Measurements from ENCODE around the gene IL37. TPM values are rescaled to one million over a fixed set of nuclear protein-coding genes. Genes with fewer than 3 reads are reported as not detected.
A peak's percentile ranks its signal among the peaks of the same experiment; 100 is the strongest.

IL37 gene
- total RNA-seq, 1 experiment from 2014 or later: 1.0 TPM

DNA sequence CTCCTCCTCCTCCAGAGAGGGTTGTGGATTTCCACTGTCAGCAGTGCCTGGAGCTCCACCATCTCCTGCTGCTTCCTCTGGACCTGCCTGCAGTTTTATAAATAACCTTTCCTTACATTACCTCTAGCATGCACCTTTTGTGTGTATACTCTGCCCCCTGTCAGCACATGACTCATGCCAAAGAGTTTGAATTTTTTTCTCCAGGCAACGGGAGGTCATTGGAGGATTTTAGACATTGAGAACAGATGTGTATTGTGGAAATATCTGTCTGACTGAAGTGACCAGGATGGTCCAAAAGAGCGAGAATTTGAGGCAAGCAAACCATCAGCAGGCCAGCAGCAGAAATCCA lies 31.7 kb downstream of the IL37 start:
- peaks cover 12% of the 10 kb centered on the region; the same call in 1 of the 2 replicates for H3F3A ChIP-seq (ENCODE audit: insufficient read depth, low read depth)
- peak in 1 of 2 experiments; percentile 48 for DNase-seq
- TF ChIP-seq EZH2 (IDR thresholded peaks at IDR 0.05; ENCODE audit: low read depth) (no peak), CTCF (conservative IDR thresholded peaks at IDR 0.05) (no peak)
- no peaks in the 10 kb centered on the region for H3K9me2 ChIP-seq (ENCODE audit: insufficient read depth)
- no peaks in the 10 kb centered on the region for H3K36me3 ChIP-seq (ENCODE audit: low read depth)
- no peak overlapping the region for H3K4me2 ChIP-seq
- ChIA-PET POLR2A (ENCODE audit: unreplicated experiment) (interaction anchor here (0.6 kb wide), 1 partner anchor 148 kb away, joined by 5 read pairs; no protein-coding TSS in a partner anchor), CTCF (interaction anchor here (0.5 to 2.7 kb wide), 6 partner anchors 16 to 292 kb away, joined by 3 to 50 read pairs (median 4); no protein-coding TSS in a partner anchor)
- no peaks in the 10 kb centered on the region for H4K20me1 ChIP-seq (ENCODE audit: insufficient read depth)
- BruUV-seq (replicated peaks): no TSS peak
- H3K4me3 ChIP-seq: no peak overlapping the region
- H3K4me1 ChIP-seq (replicated peaks; ENCODE audit: insufficient read depth): peaks cover 16% of the 10 kb centered on the region
- H3K9me3 ChIP-seq (ENCODE audit: insufficient read depth, low read depth): peaks cover 11% of the 10 kb centered on the region; the same call in 1 of the 2 replicates
- no peak overlapping the region for H3K27ac ChIP-seq
- H2AFZ ChIP-seq: no peak overlapping the region
- H3K27me3 ChIP-seq (ENCODE audit: insufficient read depth, low read depth): no peaks in the 10 kb centered on the region
- H3K79me2 ChIP-seq (ENCODE audit: low read depth): no peaks in the 10 kb centered on the region
- intact Hi-C loops (cut with micrococcal nuclease; ENCODE audit: unreplicated experiment): loop anchor here (5.0 kb wide), 2 partner anchors 135 to 340 kb away; no protein-coding TSS in a partner anchor

- H3F3A ChIP-seq (ENCODE audit: insufficient read depth, low read depth): no peaks in the 10 kb centered on the region
- ChIA-PET CTCF (no interaction called here), POLR2A (ENCODE audit: unreplicated experiment) (no interaction called here)
- H2AFZ ChIP-seq: no peak overlapping the region
- H3K4me3 ChIP-seq: no peak overlapping the region
- H3K36me3 ChIP-seq (ENCODE audit: low read depth): no peaks in the 10 kb centered on the region
- no peak overlapping the region for H3K4me2 ChIP-seq
- H4K20me1 ChIP-seq (ENCODE audit: insufficient read depth): no peaks in the 10 kb centered on the region
- H3K9me2 ChIP-seq (ENCODE audit: insufficient read depth): no peaks in the 10 kb centered on the region
- H3K9me3 ChIP-seq (ENCODE audit: insufficient read depth, low read depth): peaks cover 11% of the 10 kb centered on the region; the same call in 1 of the 2 replicates
- BruUV-seq (replicated peaks): no TSS peak
- peaks cover 11% of the 10 kb centered on the region for H3K4me1 ChIP-seq (replicated peaks; ENCODE audit: insufficient read depth)
- H3K27ac ChIP-seq: no peak overlapping the region
- no peak for TF ChIP-seq CTCF (conservative IDR thresholded peaks at IDR 0.05)
- TF ChIP-seq EZH2 (IDR thresholded peaks at IDR 0.05; ENCODE audit: low read depth): no peak
- peak in 1 of 2 experiments; percentile 0 for DNase-seq
- intact Hi-C loops (cut with micrococcal nuclease; ENCODE audit: unreplicated experiment): loop anchor here (5.0 kb wide), 2 partner anchors 132 to 343 kb away; no protein-coding TSS in a partner anchor
- no peaks in the 10 kb centered on the region for H3K27me3 ChIP-seq (ENCODE audit: insufficient read depth, low read depth)
- H3K79me2 ChIP-seq (ENCODE audit: low read depth): no peaks in the 10 kb centered on the region
These were observed 34.0 kb downstream of the IL37 start for GRCh38 chr2:112944971-112945370.

DNA sequence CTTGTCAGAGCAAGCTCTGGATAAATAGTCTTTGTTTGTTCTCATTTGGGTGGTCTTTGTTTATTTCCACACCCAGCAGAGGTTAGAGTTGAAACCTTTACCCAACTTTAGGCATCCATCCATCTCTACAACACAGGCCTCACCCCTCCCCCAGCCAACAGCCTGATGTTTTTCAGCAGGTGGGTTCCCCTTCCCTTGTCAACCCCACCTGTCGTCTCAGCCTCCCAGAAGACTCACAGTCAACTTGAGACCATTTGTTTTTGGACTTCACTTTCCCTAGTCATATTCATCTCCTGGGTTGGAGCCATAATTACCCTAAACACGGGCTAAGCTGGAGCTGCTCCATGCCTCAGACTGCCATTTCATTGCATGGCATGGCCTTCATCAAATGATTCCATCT lies 35.1 kb downstream of the IL37 start:
- Histone ChIP-seq H3K9me3 (ENCODE audit: insufficient read depth, low read depth) (peaks cover 11% of the 10 kb centered on the region; the same call in 1 of the 2 replicates), H3K36me3 (ENCODE audit: low read depth) (no peaks in the 10 kb centered on the region), H3K27ac (no peak overlapping the region), H3F3A (ENCODE audit: insufficient read depth, low read depth) (no peaks in the 10 kb centered on the region), H3K9me2 (ENCODE audit: insufficient read depth) (no peaks in the 10 kb centered on the region), H3K4me1 (replicated peaks; ENCODE audit: insufficient read depth) (peaks cover 11% of the 10 kb centered on the region), H3K4me2 (no peak overlapping the region), H2AFZ (no peak overlapping the region), H3K4me3 (no peak overlapping the region), H4K20me1 (ENCODE audit: insufficient read depth) (no peaks in the 10 kb centered on the region), H3K79me2 (ENCODE audit: low read depth) (no peaks in the 10 kb centered on the region), H3K27me3 (ENCODE audit: insufficient read depth, low read depth) (no peaks in the 10 kb centered on the region)
- DNase-seq: no peak
- BruUV-seq (replicated peaks): no TSS peak
- intact Hi-C loops (cut with micrococcal nuclease; ENCODE audit: unreplicated experiment): no loop called here
- POLR2A ChIA-PET (ENCODE audit: unreplicated experiment): no interaction called here
- TF ChIP-seq EZH2 (IDR thresholded peaks at IDR 0.05; ENCODE audit: low read depth): no peak
- TF ChIP-seq CTCF (conservative IDR thresholded peaks at IDR 0.05): no peak
- CTCF ChIA-PET: no interaction called here
